Activated CD8-positive, alpha-beta memory T cell treated with anti-CD3 and anti-CD28 coated beads, Interleukin-2, amount 10 ng/mL, durations not matched to agents 7 days and 5 days (primary cell): Measurements from ENCODE around the gene SERINC5. TPM values are rescaled to one million over a fixed set of nuclear protein-coding genes. Genes with fewer than 3 reads are reported as not detected.

Source experiments
- ATAC-seq: fragments of 150-1000 bp; cut with Tn5 transposase; one replicate; pipeline ENCODE4 v1.10.0; 2021; ENCODE audit warnings: moderate library complexity
- CTCF ChIA-PET: fragments of 350-600 bp; sonication (Branson Sonifier 250); formaldehyde crosslinking; loops from one replicate; lab custom pipeline; 2021; ENCODE audit warnings: antibody characterized with exemption; lab: Charles Lee
- DNase-seq: peaks from one replicate; pipeline ENCODE4 v3.0.0-alpha.2; 2020
- H3K27ac Mint-ChIP-seq: one replicate; pipeline ENCODE4 v1.8.0; 2021; ENCODE audit warnings: mild to moderate bottlenecking, mixed read lengths
- H3K27me3 Mint-ChIP-seq: one replicate; pipeline ENCODE4 v1.8.0; 2021; ENCODE audit warnings: mixed read lengths
- H3K36me3 Mint-ChIP-seq: one replicate; pipeline ENCODE4 v1.8.0; 2021; ENCODE audit warnings: mild to moderate bottlenecking, mixed read lengths
- H3K4me1 Mint-ChIP-seq: one replicate; pipeline ENCODE4 v1.8.0; 2021; ENCODE audit warnings: mixed read lengths
- H3K4me3 Mint-ChIP-seq: one replicate; pipeline ENCODE4 v1.8.0; 2021; ENCODE audit warnings: mild to moderate bottlenecking, moderate library complexity, mixed read lengths
- H3K9me3 Mint-ChIP-seq: one replicate; pipeline ENCODE4 v1.8.0; 2022; ENCODE audit warnings: low read depth, mixed read lengths
- total RNA-seq, 2 experiments: library from RNA; stranded (reverse); gene quantifications; one replicate each; pipeline ENCODE4 v1.2.3, GENCODE V29; 2021

SERINC5 gene
- total RNA-seq, 2 experiments from 2014 or later: 26.8 to 38.0 TPM

- no peaks in the 10 kb centered on the region for H3K36me3 Mint-ChIP-seq
- DNase-seq (no peak), ATAC-seq (no peak)
- no peak overlapping the region for H3K4me3 Mint-ChIP-seq
- CTCF ChIA-PET: interaction anchor here (2.3 kb wide), 1 partner anchor 16 kb away, joined by 6 read pairs; no protein-coding TSS in a partner anchor
- no peaks in the 10 kb centered on the region for H3K27me3 Mint-ChIP-seq
- no peaks in the 10 kb centered on the region for H3K9me3 Mint-ChIP-seq
- H3K4me1 Mint-ChIP-seq: peaks cover 20% of the 10 kb centered on the region
- no peak overlapping the region for H3K27ac Mint-ChIP-seq
Observed at GRCh38 chr5:80067016-80067415, 188.8 kb downstream of the SERINC5 start.

- CTCF ChIA-PET: no interaction called here
- Mint-ChIP-seq H3K4me3 (no peak overlapping the region), H3K9me3 (no peaks in the 10 kb centered on the region), H3K27me3 (no peaks in the 10 kb centered on the region), H3K36me3 (no peaks in the 10 kb centered on the region), H3K4me1 (peaks cover 7% of the 10 kb centered on the region), H3K27ac (no peak overlapping the region)
- ATAC-seq: no peak
- no peak for DNase-seq
Observed at GRCh38 chr5:80064124-80064523, 191.7 kb downstream of the SERINC5 start.

Other genes starting within 250 kb of the SERINC5 start
- gene THBS4, start 220.7 kb downstream of the SERINC5 start, total RNA-seq: 1 to 10 TPM; 3.4 to 3.6 TPM
- gene SPZ1, start 64.0 kb upstream of the SERINC5 start, total RNA-seq: not detected
- 10 to 100 TPM; 12.0 to 12.1 TPM for gene ZFYVE16, start 152.0 kb upstream of the SERINC5 start, total RNA-seq
- gene FAM151B, start 232.1 kb upstream of the SERINC5 start, total RNA-seq: under 1 TPM in 1 of 2 experiments, not detected in 1; 0.12 TPM